Vagina (tissue), 2 donors: ENCODE results near the gene INHBA.

ENCODE experiments used
- POLR2A ChIP-seq, 2 donors: fragments of 450-650 bp; IDR thresholded peaks; one replicate each; pipeline ENCODE4 v1.6.1; 2017; ENCODE audit warnings: antibody characterized with exemption in 2 of 2, mild to moderate bottlenecking in 2 of 2, moderate library complexity in 2 of 2
- POLR2AphosphoS5 ChIP-seq, 2 donors: sonication (generic); formaldehyde crosslinking; IDR thresholded peaks; one replicate each; pipeline ENCODE4 v1.9.0; 2017; ENCODE audit warnings: antibody characterized with exemption in 2 of 2, mild to moderate bottlenecking in 2 of 2, low read depth in 1 of 2; ENCODE audit not compliant: insufficient read depth in 1 of 2
- TF ChIP-seq, protein P1 (sequence below), 3 experiments: fragments of 450-650 bp in 2 of 3; fragments of 200-600 bp in 1 of 3; sonication (generic) in 1 of 3; IDR thresholded peaks; one replicate each; pipeline ENCODE4 v1.5.1; 2017 to 2019; ENCODE audit warnings: antibody characterized with exemption in 3 of 3, mild to moderate bottlenecking in 2 of 3, moderate library complexity in 2 of 3

DNA sequence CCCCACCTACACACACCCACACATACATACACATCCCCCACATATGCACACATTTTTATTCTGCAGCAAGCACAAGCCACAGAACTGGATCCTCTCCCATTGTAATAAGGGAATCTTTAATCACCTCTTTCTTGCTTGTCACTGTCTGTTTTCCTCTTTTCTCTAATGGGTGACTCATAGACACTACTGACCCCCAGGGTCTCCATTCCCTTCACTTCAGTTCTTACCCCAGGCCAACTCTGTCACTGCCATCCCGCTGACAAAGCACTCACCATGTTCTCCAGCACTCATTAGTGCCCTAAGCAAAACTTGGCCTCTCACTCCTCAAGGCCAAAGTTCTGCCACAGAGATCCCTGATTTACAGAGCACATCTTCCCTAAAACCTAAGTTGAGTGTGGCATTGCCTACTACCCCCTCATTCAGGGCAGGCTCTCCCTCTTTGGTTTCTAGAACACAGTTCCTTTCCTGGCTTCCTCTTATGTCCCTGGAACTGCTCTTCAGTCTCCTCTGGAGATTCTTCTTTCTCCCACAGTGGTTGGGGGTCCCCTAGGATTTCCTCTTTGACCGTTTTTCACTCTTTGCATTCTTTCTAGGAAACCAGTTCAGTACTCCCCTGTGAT is 39.6 kb upstream of the INHBA start:
- TF ChIP-seq, protein P1, sequence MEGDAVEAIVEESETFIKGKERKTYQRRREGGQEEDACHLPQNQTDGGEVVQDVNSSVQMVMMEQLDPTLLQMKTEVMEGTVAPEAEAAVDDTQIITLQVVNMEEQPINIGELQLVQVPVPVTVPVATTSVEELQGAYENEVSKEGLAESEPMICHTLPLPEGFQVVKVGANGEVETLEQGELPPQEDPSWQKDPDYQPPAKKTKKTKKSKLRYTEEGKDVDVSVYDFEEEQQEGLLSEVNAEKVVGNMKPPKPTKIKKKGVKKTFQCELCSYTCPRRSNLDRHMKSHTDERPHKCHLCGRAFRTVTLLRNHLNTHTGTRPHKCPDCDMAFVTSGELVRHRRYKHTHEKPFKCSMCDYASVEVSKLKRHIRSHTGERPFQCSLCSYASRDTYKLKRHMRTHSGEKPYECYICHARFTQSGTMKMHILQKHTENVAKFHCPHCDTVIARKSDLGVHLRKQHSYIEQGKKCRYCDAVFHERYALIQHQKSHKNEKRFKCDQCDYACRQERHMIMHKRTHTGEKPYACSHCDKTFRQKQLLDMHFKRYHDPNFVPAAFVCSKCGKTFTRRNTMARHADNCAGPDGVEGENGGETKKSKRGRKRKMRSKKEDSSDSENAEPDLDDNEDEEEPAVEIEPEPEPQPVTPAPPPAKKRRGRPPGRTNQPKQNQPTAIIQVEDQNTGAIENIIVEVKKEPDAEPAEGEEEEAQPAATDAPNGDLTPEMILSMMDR (IDR thresholded peaks at IDR 0.05): no peak
- TF ChIP-seq POLR2A (IDR thresholded peaks at IDR 0.05) (no peak), POLR2AphosphoS5 (IDR thresholded peaks at IDR 0.05; ENCODE audit: insufficient read depth in 1 of 2, low read depth in 1 of 2) (no peak)
